NT2/D1 (cell line): Measurements from ENCODE around the gene FRMD4B.

ENCODE experiments used
- SUZ12 ChIP-seq: IDR thresholded peaks from 2 replicates; pipeline ENCODE4 v1.6.1; 2011; ENCODE audit not compliant: insufficient read length, insufficient read depth; ENCODE audit errors: extremely low read depth
- YY1 ChIP-seq: IDR thresholded peaks from 2 replicates; pipeline ENCODE4 v1.6.1; 2011; ENCODE audit not compliant: insufficient read length, insufficient read depth

DNA sequence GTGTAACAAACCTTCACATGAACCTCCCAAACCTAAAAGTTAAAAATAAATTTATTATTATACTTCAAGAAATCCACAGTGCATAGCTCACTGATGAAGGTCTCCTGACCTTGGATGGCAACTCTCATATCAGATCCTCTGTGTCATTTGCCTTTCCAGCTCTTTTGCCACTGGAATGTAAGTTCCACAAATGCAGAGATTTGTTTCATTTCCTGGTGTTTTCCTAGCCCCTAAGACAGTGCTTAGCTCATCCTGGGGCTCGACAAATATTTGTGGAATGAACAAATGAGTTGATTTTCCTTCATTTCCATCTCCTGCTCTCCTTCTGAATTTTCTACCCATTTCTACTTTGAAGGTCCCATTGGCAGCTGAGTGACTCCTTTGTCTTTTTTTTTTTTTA lies 56.0 kb downstream of the FRMD4B start:
- TF ChIP-seq YY1 (no peak), SUZ12 (no peak)
